ENCODE data around the gene ZFP92.

The ZFP92 gene

GRCh38 chrX:153441296-153441695 is 30.0 kb downstream of the ZFP92 start:
- DNase-seq = no peak

- no peak for DNase-seq
Measured at GRCh38 chrX:153441981-153442380, 30.7 kb downstream of the ZFP92 start.

- DNase-seq = no peak
Measured at GRCh38 chrX:153442463-153442862, 31.2 kb downstream of the ZFP92 start.

GRCh38 chrX:153443476-153444332 is 32.4 kb downstream of the ZFP92 start:
- no peak for DNase-seq

GRCh38 chrX:153444333-153445011 is 33.2 kb downstream of the ZFP92 start:
- DNase-seq = no peak

DNA sequence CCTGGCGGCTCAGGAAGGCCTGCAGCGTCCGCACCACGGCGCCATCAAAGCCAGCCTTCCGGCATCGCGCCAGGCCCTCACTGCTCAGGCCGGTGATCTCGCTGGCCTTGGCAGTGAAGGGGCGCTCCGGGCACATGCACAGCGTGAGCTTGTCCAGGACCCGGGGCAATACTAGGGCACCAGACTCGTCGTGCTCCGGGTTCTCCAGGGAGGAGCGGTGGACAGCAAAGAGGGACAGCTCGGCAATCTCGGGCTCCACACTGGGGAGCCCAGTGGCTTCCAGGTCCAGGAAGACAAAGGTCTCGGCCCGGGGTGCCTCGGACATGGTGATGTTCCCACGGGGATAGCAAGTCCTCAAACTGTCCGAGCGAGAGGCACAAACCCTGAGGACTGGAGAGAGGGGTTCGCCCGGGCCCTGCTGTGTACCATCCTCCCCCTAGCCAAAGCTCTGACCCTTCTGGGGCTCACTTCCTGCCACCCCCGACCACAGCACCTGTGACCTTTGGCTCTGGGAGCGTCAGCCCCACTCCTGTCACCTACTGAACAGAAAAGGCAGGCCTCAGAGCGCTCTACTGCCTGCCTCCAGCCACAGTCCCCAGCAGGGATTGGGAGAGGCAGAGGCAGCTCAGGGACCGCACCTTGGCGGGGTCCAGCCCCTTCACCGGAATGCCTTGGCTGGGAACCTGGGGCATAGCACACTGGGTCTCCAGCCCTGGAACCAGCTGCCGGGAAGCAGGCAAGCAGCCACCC is 34.0 kb downstream of the ZFP92 start:
- no peak for DNase-seq

- no peak for DNase-seq
Measured at GRCh38 chrX:153445856-153446635, 34.8 kb downstream of the ZFP92 start, which contains the start of gene TREX2. Gene TREX2 (minus strand): TSS chrX:153446056. CDS start chrX:153445430, 626 bp downstream.

DNA sequence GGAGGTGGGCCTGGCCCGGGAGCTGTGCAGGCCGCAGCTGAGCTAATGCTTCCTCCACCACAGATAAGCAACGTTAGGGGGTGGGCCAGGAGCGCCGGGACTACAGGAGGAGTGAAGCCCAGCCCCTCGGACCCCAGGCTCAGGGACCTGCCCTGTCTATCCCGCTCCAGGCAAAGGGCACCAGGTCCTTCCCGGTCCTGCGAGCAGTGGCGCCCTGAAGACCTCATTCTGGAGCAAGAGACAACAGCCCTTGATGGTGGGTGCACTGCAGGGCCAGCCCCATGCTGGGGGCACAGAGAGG is 35.3 kb downstream of the ZFP92 start:
- DNase-seq = no peak

GRCh38 chrX:153446950-153447580 is 35.8 kb downstream of the ZFP92 start:
- no peak for DNase-seq

DNA sequence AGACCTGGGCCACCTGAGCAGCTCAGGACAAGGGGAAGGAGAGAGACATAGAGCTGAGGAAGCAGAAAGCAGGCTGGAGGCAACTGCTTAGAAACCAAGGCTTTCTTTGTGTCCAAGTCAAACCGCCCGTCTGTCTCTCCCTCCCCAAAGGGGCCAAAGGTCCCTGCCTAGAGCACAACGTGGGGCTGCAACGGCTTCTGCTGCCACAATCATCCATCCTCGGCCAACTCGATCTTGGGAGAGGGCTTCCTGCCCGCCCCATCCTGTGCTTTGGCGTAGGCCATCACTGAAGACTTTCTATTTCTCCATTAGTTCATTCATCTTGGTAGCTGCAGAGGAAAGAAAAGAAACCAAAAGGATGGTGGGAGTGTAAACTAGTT is 36.3 kb downstream of the ZFP92 start:
- no peak for DNase-seq

DNA sequence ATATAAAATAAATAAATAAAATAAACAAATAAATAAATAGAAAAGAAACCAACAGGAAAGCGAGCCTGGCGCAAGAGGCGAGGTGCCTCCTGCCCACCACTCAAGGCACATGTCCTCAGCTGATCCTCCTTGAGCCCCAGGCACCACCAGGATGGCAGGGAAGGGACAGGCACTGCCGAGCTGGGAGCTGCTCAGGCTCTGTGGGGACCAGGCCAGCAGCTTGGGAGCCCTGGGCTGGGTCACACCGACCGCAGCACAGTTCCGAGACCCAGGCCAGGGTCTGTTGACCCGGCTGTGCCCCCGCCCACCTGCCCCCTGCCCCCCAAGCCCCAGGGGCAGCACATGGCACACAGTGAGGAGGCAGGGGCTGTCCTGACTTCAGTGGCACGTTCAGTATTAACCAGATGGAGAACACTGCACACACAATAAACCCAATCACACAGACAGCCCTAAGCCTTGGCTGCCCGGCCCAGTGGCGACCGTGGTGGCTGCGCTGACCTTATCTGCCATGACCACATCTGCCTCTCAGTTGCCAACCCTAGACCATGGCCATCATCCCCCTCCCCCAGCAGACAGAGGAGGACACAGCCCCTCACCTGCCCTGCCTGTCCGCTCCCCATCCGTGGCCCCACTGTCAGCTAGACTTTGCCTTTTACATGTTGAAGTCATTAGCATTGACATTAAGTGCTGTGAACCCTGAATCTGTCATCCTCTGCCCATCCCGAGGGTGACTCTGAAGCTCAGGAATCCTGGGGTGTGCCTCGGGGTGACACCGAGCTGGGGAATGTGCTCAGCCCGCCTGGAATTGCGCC is 37.5 kb downstream of the ZFP92 start:
- DNase-seq = no peak

GRCh38 chrX:153449368-153450113 is 38.3 kb downstream of the ZFP92 start:
- no peak for DNase-seq

DNA sequence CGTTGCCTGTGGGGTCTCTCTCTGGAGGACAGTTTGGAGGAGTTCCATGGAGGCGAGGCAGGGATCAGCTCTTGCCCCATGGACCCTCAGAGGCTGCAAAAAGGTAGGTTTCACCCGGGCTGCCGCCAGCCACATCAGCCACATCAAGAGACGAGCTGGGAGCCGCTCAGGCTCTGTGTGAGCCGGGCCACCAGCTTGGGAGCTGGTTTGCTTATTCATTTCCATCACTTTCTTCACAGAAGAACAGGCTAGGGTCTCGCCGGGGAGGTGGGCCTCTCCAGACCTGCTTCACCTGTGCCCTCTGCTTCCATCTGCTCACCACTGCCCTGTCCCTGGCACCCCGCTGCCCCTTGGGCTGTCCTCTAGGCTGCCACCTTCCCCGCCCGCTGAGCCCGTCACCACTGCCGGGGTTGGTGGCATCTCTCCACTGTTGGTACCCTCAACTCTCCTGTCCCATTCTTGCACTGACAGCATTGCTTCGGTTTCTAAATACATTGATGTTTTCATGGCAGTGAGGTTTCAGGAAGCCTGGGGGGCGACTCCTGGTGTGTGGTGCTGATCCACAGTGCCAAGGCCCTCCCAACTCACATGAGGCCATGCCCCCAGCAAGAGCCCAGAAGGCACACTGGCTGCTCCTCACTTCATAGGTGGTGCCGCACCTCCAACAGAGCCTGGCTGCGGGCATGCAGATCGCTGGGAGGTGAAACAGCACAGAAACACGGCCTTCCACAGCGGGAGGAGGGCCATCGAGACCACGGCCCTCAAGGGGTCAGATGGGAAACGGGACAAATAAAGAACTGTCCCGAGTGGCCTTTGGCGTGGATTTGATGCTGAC is 39.1 kb downstream of the ZFP92 start:
- DNase-seq = no peak

GRCh38 chrX:153450949-153451277 is 39.6 kb downstream of the ZFP92 start:
- no peak for DNase-seq

DNA sequence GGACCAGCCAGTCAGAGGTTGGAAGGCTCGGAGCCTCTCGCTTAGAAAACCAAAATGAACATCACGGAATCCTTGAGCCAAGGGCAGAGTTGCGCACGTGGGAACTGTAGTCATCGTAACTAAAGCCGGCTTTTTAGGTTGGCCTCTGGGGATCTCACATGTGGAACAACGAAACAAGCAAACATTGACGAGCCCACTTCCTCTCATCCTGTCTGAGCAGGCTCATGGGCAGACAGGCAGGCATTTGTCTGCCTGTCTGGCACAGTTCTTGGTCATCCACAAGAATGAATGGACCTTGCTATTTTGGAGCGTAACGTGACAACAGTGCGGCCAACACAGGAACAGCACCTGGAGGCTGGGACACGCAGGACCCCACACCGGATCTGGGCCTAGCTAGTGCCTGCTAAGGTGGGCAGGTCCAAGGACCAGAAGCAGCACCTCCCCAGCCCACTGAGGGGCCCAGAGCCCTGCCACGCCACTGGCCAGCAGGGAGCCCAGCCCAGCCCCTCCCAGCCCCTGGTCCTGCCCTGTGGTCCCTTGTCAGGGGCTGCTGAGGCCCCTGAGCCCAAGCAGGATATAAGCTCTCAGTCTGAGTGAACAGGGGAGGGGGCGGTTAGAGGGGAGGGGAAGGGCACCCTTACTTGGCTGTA is 43.8 kb downstream of the ZFP92 start:
- DNase-seq = no peak

DNA sequence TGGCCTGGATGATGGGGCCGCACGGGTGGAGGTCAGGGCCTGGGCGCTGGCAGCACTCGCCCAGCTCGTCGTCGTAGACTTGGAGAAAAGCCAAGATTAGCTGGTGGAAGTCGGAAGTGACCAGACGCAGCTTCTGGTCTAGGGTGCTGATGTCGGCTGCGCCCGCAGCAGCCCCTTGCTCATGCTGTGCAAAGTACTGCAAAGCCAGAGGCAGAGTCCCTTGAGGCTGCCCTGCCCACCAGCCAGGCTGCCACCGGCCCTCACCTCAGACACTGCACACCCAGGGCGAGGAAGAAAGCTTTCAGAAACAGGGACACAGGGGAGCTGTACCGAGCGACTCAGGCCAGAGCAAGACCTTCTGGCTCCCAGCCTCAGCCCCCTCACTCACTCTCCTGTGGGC is 44.3 kb downstream of the ZFP92 start:
- DNase-seq = no peak

DNA sequence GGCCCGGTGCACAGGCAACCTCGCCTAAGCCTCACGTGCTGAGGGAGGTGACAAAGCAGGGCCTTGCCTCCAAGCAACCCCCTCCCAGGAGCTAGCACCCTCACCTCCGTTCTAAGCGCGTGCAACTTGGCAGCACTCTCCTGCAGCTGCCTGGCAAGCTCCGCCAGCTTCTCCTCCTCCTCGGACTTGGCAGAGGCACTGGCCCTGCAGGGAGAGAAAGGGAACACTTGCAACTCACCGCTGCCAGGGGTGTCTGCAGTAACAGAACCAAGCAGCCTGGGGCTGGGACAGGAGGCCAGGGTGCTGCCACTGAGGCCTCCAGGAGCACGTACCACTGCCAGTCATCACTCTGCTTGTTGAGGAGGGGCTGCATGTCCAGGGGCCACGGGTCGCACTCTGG is 44.9 kb downstream of the ZFP92 start:
- DNase-seq = no peak

DNA sequence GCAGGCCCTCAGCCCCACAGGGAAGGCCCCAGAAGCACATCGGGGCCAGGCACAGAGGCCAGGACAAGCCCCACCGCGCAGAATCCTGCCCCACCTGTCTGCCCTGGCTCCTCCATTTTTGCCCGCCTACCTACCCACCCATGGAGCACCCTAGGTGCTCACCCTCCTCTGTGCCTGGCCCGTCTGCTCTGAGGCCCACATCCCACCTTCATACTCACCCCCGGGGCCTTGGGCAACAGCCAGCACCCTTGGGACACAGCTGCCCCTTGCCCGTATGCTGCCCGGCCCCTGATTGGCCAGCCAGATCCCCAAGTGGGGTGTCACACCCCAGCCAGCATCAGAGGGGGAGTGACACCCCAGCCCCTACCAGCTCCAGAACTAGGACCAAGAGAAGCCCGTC is 45.4 kb downstream of the ZFP92 start:
- no peak for DNase-seq

DNA sequence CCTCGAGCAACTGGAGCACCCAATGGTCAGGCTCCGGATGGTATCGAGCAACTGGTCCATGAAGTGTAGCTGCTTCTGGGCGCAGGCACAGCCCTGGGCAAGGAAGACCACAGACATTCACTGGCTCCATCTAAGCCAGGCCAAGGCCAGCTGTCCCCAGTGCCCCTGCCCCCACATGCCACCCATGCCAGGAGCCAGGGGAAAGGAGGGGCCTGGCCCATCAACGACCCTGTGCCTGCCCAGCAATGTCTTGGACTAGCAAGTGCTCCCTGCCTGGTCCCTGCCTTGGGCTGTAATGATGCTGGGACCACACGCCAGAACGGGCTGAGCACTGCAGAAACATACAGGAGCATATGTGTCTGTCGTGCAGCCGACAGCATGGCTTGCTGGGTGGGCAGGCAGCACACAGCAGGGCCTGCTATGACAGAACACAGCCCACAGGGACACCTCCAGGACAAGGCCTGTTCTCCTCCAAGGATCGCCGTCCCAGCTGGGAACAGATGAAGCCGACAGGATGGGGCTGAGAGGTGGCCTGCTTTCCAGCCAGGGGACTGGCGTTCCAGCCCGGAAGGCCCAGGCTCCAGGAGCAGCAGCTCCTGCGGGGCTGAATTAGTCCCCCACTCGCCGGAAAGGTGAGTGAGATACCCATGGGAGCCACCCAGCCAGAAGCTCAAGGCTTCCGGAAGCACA is 46.0 kb downstream of the ZFP92 start:
- no peak for DNase-seq

Measured in stimulated activated CD4-positive, alpha-beta T cell treated with anti-CD3 and anti-CD28 coated beads, Interleukin-4, amount 100 ng/mL, for 4 hours (primary cell).